Left ventricle myocardium superior (tissue), 1 donor: ENCODE data around the gene LYRM2. TPM values are rescaled to one million over a fixed set of nuclear protein-coding genes. Genes with fewer than 3 reads are reported as not detected.
A peak's percentile ranks its signal among the peaks of the same experiment; 100 is the strongest.

ENCODE experiments used
- ATAC-seq: fragments of 200-7000 bp; cut with Tn5 transposase; one replicate; pipeline ENCODE4 v1.9.1; 2020; ENCODE audit warnings: mild to moderate bottlenecking, moderate library complexity
- DNase-seq: peaks from one replicate; pipeline ENCODE4 v3.0.0-alpha.2; 2020
- intact Hi-C: fragments of 100-400 bp; cut with micrococcal nuclease; formaldehyde crosslinking; loops from one replicate; pipeline ENCODE4 v1.11.0; 2022
- long read RNA-seq: library from polyadenylated mRNA; unstranded; transcript quantifications from one replicate; pipeline ENCODE4 v2.0.0, GENCODE V29; 2021
- total RNA-seq: library from RNA; stranded (reverse); fragmentation: NEBNext Ultra II Directional; extraction: Animal tissue kit (Norgen Biotek cat#: 25700); gene quantifications from one replicate; pipeline ENCODE4 v1.2.1, GENCODE V29; 2021
- donor health status: DM: no; HTN: yes; CAD: no; lungs with severe emphysema.

Gene LYRM2
- total RNA-seq, result 30.7 TPM
- long read RNA-seq, full-length matches to known transcripts, result 47 of 51 reads
- long read RNA-seq, partial matches to known transcripts, result 0 of 51 reads
- long read RNA-seq, other reads (novel, unspliced or antisense), result 4 of 51 reads

- peak; percentile 96 for DNase-seq
- intact Hi-C loops, result no loop called here
- peak; percentile 99 for ATAC-seq
Measured at GRCh38 chr6:89638320-89639195, at the start of gene LYRM2. LYRM2 (minus strand) TSS chr6:89638747; CDS start chr6:89638716, 31 bp downstream.

- intact Hi-C loops, result no loop called here
- ATAC-seq (no peak), DNase-seq (no peak)
Measured at GRCh38 chr6:89688328-89688727, 49.8 kb upstream of the LYRM2 start.

DNA sequence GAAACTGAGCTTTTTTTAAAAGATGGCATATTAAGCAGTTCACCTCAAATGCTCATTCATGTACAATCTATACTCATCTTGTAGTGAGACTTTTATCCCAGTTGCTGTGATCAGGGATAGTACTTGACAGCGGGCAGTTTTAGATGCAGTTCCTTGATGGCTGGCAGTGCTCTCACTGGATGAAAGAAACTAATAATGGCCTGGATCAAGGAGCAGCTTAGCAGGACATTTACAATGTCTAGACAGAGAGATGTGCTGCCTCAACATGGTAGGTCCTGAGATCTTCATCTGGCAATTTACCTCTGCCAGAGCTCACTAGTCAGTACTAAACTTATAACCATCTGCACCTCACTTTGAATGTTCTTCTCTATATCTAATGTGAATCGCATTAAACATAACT lies 46.8 kb upstream of the LYRM2 start:
- ATAC-seq (no peak), DNase-seq (no peak)
- intact Hi-C loops, result no loop called here

GRCh38 chr6:89682991-89683390 lies 44.4 kb upstream of the LYRM2 start:
- no peak for DNase-seq
- intact Hi-C loops, result no loop called here
- ATAC-seq, result no peak

- DNase-seq (no peak), ATAC-seq (no peak)
- intact Hi-C loops, result no loop called here
Measured at GRCh38 chr6:89681983-89682564, 43.5 kb upstream of the LYRM2 start.

- ATAC-seq (peak; percentile 76), DNase-seq (no peak)
- intact Hi-C loops, result no loop called here
Measured at GRCh38 chr6:89680551-89680950, 42.0 kb upstream of the LYRM2 start.

GRCh38 chr6:89680150-89680549 lies 41.6 kb upstream of the LYRM2 start:
- DNase-seq, result no peak
- intact Hi-C loops, result no loop called here
- ATAC-seq, result peak; percentile 40

DNA sequence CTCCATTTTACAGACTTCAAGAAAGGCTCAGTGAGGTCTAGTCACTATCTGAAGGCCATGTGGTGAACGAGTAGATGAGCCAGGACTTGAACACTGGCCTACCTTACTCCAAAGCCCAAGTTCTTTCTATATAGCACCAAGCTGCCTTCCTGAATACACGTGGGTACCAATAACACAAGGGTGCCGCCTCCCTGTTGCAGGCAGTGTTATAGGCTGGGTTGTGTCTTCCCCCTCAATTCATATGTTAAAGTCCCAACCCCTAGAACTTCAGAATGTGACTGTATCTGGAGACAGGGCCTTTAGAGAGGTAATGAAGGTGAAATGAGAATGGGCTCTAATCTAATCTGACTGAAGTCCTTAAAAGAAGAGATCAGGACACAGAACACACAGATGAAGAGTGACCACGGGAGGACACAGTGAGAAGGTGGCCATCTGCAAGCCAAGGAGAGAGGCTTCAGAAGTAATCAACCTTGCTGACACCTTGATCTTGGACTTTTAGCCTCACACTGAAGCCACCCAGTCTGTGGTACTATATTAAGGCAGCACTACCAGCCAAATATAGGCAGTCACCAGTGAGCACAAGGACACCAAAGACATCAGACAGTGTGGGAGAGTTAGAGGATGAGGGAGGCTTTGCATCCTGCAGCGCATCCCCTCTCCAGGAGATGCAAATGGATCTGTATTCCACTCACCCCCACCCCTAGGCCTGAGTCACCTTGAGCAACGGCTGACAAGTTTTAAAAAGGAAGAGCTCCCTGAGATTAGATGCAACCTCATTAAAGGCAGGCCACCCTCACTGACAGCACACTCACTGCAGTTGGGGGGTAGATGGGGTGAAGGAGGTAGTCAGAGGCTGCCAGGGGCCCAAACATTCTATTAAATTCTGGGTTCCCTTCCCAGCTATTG lies 40.9 kb upstream of the LYRM2 start:
- intact Hi-C loops, result no loop called here
- ATAC-seq (peak; percentile 64), DNase-seq (no peak)

DNA sequence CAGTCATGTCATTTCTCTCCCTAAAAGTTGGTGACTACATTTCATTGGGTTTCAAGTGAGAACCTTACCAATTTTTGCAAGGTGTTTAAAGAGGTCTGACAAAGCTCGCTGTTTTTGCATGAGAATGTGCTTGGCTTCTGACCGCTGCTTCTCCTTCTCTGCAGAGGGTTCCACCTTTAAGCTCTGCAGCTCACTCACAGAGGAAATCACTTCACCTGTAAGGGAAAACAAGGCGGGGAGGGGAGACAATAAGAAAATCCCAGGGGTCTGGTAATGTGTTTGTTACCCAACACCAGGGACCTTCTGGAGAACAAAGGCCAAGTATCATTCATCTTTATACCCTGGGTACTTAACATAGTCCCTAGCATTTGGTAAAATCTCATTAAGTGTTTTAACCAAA lies 40.0 kb upstream of the LYRM2 start:
- no peak for DNase-seq
- intact Hi-C loops, result no loop called here
- no peak for ATAC-seq

- intact Hi-C loops, result no loop called here
- DNase-seq (peak; percentile 40), ATAC-seq (peak; percentile 69)
Measured at GRCh38 chr6:89675949-89676748, 37.6 kb upstream of the LYRM2 start.

- no peak for DNase-seq
- peak; percentile 78 for ATAC-seq
- intact Hi-C loops, result no loop called here
Measured at GRCh38 chr6:89670935-89671565, 32.5 kb upstream of the LYRM2 start.

GRCh38 chr6:89669002-89669401 lies 30.5 kb upstream of the LYRM2 start:
- intact Hi-C loops, result no loop called here
- peak; percentile 30 for ATAC-seq
- no peak for DNase-seq

GRCh38 chr6:89667872-89668556 lies 29.5 kb upstream of the LYRM2 start:
- intact Hi-C loops, result no loop called here
- no peak for DNase-seq
- ATAC-seq, result no peak

GRCh38 chr6:89662659-89663223 lies 24.2 kb upstream of the LYRM2 start:
- ATAC-seq, result no peak

DNA sequence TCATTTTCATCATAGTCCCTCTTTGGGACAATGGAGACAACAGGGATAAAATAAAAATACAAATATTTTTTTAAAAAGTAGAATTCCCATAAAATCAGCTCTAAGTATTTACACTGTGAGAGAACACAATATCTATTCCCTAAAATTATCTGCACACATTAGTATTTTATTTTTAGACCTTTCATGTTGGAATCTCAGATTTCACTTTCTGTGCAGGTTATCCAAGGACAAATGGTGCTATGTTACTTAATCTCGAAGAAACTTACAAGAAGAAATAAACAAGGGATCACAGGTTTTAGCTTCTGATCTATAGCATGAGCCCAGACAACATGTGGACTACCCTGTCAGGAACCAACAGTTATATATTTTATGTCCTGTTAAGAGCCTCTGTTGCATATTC lies 23.0 kb upstream of the LYRM2 start:
- intact Hi-C loops, result no loop called here
- peak; percentile 51 for ATAC-seq
- DNase-seq, result no peak

More at GRCh38 chr6:89662659-89663223, 24.2 kb upstream of the LYRM2 start:
- intact Hi-C loops, result no loop called here
- no peak for DNase-seq

DNA sequence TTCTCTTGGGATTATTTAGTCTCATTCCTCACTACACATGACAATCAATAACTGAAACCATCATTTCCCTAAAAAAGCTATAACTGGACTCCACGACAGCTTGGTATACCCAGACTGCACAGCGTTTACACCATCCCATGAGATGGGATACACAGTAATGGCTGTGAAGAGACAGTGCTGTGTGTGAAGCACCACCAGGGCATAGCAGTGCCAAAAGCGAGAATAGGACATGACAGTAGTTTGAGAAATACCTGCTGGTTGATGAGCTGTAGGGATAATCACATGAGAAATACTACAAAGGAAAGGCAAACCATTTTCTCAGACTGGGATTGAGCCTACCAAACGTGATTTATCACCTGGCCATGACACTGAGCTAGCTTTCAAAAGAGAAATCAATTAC lies 22.4 kb upstream of the LYRM2 start:
- intact Hi-C loops, result no loop called here
- DNase-seq (no peak), ATAC-seq (no peak)

GRCh38 chr6:89657445-89658158 lies 19.1 kb upstream of the LYRM2 start:
- no peak for DNase-seq
- intact Hi-C loops, result no loop called here

More at GRCh38 chr6:89657445-89658158, 19.1 kb upstream of the LYRM2 start:
- ATAC-seq, result no peak
